ENCODE data around the gene SPATA31C2.
"Not testable (repeated sequence)": the region's sequence is repeated elsewhere in the genome, so short reads cannot be mapped to it uniquely, and the experiment has no call there.

The SPATA31C2 gene

DNA sequence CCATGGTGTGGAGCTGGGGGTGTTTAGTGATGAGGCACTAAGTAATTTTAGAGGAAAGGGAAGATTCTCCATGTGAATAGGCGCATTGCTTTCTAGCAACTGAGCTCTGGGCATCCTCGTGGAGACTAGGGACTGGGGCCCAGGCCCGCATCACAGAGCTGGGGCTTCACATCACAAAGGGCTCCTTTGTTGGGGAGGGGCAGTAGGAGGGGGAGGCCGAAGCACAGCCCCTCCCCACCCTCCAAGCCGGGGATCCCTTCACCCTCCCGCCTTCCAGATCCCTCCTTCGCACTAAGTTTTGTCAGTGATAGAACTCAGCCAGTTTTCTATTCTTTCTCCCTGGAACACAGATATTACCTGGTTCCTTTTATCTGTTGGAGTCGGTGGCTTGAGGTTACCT lies at the start of gene SPATA31C2:
Gene SPATA31C2, minus strand, starts transcription at position 101 of the 400 bp plus-strand sequence. Its CDS starts 29 bp downstream, at position 72.
- not testable (repeated sequence) for DNase-seq (ENCODE audit: low read depth in 2 of 2)

DNA sequence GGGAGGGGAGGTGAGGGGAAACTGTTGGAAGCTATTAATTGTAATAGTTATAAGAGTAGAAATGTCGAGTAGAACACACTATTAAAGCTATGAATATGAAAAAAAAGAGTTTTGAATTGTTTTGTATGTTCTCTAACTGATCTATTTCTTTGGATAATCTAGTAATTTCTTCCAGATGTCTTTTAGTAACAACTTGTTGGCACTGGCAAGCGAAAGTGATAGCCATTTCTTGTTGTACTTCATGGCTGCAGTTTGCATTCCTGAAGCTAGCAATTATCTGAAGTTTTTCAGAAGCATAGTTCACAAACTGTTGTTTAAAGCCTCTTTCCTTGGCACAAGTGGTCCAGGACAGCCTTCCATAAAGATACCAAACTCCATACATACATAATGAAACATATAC lies 49.4 kb upstream of the SPATA31C2 start:
- no peak for DNase-seq (ENCODE audit: low read depth in 2 of 2)

DNA sequence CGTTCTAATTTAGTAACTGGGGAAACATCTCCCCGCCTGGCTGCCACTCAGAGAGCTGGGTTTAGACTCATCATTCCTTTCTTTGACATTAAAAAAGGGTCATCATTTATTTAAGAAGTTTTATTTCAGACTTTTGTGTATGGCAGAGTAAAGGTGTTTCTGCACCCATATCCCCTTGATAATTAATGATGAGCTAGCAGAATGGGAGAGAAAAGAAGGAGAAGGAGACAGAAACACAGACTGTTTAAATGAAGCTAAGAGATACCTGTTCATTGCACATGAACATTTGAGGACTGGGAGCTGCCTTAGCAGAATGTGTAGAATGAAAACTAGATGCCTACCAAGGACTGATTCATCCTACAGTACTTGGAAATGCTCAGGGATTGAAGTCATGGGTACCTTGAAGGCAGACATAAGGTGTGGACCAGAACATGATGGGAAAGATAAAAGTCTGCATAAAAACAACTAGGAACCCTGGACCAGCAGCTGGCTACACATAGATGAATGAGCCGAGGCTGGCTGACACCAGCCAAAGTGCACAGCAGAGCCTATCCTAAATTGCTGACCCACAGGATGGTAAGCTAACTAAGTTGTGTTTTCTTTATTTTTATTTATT lies 48.3 kb upstream of the SPATA31C2 start:
- DNase-seq (ENCODE audit: low read depth in 2 of 2): no peak

DNA sequence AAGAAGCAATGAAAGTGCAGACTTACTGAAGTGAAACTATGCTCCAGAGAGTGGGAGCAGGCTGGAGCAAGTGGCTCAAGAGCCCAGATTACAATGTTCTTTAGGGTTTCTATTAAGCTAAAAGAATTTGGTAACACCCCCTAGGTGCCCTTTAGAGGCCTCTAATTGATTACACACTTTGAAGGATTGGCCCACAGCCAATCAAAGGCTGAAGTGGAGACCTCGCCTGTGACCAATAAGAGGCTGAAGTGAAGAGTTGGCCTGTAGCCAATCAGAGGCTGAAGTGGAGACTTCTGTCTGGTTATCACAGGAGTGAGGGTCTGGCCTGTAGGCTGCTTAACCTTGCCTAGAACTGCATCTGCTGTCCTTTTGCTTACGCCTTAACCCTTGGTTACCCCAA lies 46.7 kb upstream of the SPATA31C2 start:
- no peak for DNase-seq (ENCODE audit: low read depth in 2 of 2)

DNA sequence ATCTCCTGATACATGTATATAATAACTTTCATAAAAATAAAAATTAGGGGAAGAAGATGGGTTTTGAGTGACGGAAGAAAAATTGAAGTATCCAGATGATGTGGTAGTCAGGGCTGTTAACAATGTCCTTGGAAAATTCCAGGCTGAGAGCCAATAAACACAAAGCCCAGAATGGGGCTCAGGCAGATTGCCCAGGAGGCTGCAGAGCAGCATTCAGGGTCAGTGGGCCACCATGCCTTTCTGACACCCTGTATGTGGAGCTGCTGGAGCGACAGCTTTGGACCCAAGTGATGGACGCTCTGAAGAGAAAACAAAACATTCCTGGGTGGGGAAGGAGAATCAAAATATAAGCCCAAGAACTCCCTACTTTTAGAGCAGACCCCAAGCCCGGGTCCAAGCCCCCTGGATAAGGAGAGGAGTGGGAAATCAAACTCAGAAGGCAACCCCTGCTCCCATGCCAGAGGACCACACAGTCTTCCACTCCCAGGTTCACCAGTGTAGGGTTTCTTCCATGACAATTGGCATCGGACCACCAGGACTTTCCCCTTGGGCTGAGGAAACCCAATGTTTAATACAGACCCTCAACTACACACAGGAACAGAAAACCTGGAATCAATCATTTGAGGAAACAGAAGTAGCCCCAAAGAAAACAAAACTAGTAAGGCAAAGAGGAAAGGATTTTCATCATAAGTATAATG lies 45.7 kb upstream of the SPATA31C2 start:
- no peak for DNase-seq (ENCODE audit: low read depth in 2 of 2)

DNA sequence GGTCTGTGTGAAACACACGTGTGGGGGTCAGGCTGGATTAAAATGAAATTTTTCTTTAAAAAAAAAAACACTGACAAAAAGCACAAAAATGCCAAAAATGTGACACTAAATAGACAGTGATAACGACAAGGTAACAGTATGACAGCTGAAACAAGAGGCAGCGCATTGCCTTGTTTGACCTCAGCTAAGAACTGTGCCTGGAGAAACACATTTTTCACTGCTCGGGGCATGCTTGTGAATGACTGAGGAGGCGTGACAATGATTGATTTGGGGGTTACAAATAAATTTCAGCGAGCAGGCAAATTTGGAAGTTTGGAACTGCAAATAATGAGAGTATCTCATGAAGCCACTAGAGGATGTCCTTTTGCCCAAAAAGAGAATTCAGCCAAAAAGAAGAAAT lies 44.2 kb upstream of the SPATA31C2 start:
- DNase-seq (ENCODE audit: low read depth in 2 of 2): no peak

DNA sequence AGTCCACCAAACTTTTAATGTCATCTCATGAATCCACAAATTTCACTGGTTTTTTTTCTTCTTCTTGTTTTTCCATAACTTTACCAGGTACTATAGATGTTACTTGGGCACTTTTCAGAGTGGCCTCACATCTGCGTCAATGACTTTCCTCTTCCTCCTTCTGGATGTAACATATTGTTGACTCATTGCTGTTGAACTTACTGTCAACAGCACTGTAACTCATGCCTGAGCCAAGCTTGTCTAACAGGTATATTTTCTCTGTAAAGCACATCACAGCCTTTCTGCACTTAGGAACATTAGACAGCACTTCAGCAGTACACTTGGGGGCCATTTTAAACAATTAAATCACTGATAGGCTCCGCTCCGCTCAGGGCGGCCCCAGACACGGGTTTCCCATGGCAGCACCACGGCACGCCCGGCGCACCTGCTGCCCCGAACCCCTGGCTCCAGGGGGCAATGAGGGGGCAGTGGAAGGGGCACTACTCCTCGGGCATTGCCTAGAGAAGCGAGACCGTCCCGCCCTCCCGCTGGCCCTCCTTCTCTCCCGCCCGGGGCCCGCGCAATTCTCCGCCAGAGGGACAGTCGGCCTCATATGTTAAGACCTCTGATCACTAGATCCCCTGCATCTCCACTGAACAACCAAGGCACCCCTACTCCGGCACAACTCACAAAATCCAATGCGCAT lies 41.9 kb upstream of the SPATA31C2 start:
- DNase-seq (ENCODE audit: low read depth in 2 of 2): no peak

DNA sequence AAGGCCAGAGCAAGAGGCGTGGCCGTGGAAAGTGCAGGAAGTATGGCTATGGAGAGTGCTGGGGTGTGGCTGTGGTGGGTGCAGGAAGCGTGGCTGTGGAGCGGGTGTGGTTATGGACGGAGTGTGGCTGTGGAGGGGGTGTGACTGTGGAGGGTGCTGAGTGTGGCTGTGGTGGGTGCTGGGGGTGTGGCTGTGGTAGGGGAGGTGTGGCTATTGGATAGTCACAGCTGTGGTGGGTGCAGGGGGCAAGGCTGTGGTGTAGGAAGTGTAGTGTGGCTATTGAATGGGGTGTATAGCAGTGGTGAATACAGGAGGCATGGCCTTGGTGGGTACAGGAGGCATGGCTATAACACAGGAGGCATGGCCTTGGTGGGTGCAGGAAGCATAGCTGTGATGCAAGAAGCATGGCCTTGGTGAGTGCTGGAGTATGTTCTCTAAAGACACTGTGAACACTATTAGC lies 40.8 kb upstream of the SPATA31C2 start:
- no peak for DNase-seq (ENCODE audit: low read depth in 2 of 2)

DNA sequence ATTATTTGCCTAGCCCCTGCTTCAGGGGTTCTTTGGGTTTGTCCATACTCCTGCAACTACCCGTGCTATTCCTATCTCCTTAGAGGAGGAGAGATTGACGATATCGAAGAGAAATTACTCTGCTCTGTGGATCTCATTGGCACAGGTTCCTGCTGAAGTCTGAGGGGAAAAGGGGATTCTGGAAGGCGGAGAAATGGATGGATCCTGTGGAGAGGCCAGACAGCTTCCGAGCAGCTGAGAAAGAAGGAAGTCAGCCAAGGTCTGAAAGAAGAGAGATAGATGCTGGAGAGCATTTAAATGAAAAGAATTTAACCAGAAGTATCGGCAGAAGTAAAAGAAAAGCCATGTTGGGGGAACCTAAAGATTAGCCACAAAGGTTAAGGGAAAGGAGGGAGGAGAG lies 40.4 kb upstream of the SPATA31C2 start:
- DNase-seq (ENCODE audit: low read depth in 2 of 2): no peak

DNA sequence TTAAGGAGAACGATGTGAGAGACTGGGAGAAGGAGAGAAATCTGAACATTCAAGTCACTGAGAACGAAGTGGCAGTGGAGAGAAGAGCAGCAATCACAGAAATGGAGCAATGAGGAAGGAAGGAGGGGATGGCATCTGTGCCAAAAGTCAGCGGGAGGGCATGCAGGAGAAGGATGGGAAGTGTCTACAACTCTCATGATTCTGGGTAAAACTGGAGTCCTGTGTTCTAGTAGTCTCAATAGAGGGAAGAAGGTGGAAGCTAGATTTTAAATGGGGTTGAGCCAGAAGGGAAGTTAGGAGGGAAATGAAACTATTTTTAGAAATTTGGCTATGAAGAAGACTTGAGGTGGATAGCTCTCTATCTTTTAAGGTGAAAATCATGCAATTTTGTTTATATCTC lies 39.1 kb upstream of the SPATA31C2 start:
- DNase-seq (ENCODE audit: low read depth in 2 of 2): no peak

DNA sequence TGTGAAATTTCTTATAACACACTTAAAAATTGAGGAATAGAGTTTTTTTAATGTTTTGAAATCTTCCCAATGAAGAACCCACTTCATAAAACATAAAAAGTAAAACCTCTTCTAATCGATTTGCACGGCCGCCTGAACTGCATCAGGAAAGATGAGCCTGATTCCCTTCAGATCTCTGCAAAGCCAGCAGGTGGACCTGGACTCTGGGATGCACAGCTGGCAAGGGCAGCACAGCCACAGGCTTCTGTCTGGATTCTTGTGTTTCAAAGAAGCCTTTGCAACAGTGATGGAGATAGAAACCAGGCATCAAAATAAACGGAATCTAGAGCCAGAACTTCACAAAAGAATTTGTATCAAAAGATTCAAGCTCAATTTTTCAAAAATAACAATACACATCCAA lies 36.0 kb upstream of the SPATA31C2 start:
- no peak for DNase-seq (ENCODE audit: low read depth in 2 of 2)

DNA sequence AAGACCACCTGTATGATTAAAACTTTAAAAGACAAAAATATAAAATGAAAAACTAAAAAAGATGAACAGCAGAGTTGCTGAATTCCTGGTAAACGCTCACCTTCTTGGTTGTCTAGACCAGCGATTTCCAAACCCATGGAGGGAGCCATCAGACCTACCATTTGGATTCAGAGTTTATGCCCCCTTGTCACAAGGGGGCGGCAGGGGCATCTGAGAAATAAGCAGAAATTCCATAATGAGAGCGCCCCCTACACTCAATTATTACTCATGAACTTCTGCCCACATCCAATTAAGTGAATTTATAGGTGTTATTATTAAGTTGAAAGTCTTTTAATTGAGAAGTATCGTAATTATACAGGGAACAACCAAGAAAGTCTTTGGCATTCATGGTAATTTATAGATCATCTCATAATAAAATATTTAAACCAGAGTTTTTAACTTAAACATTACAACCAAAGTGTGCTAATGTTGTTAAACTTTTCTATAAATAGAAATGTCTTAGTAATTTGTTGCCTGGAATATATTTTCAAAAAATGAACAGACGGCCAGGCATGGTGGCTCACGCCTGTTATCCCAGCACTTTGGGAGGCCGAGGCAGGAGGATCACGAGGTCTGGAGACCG lies 35.2 kb upstream of the SPATA31C2 start:
- DNase-seq (ENCODE audit: low read depth in 2 of 2): peak; percentile 2 to 7

DNA sequence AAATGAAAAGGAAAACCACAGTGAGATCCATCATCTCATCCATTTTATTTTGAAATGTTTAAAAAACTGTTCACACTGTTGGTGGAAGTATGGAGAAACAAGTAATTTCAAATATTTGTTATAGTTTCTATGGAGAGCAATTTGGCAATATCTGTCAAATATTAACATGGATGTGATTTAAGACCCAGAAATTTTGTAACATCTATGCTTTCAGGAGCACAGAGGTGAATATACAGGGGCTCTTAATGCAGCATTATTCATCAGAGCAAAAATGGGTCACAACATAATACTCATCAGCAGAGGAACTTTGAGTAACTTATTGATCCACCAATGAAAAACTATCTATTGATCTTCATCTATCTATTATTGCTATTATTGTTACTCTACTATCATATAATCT lies 31.4 kb upstream of the SPATA31C2 start:
- no peak for DNase-seq (ENCODE audit: low read depth in 2 of 2)

DNA sequence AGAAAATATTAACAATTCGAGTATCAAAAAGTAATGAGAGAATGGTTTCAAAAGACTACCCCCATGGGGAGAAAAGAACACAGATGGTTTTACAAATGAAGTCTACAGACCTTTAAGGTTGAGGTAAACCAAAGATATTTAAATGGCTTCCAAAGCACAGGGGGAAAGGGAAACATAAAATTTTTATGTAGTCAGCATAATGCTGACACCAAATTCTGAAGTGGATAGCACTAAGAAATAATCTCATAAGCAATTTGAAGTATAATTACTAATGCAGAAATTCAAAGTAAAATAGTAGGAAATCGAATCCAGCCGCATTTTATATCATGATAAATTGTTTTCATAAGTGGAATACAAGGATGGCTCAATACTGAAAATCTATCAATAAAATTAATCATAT lies 30.3 kb upstream of the SPATA31C2 start:
- no peak for DNase-seq (ENCODE audit: low read depth in 2 of 2)

DNA sequence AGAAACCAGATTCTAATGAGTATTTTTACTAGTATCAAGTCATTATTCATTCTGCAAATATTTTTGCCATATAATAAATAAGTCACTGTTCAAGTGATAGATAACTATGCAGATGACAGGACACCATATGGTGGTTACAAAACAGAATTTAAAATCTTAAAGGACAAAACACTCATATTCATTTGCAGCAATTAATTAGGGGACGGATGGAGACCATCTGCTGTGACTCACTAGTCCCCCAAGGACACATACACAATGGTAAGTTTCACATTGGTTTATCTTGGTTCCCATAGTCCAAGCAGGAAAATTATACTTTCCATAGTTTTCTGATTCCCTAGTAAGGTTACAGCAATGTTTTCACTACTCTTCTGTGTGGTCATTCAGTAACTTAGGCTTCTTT lies 28.4 kb upstream of the SPATA31C2 start:
- DNase-seq (ENCODE audit: low read depth in 2 of 2): no peak

DNA sequence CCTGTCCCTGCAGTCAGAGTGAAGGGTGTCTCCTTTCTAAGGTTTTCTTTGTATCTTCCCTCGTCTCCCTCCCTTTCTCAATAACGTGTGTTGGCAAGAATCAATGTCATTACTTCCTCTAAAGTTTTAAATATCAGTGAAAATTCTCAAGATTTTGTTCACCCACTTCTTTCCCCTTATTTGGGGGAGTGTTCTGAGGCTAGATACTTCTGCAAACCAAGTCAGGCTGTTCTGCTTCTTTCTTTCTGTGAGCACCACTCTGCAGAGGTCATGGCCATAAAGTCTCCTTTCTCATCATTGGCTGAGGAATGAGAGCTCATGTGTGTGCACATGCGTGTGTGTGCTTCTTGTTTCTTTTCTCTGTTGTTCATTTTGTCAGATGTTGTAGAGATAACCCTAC lies 26.6 kb upstream of the SPATA31C2 start:
- no peak for DNase-seq (ENCODE audit: low read depth in 2 of 2)

DNA sequence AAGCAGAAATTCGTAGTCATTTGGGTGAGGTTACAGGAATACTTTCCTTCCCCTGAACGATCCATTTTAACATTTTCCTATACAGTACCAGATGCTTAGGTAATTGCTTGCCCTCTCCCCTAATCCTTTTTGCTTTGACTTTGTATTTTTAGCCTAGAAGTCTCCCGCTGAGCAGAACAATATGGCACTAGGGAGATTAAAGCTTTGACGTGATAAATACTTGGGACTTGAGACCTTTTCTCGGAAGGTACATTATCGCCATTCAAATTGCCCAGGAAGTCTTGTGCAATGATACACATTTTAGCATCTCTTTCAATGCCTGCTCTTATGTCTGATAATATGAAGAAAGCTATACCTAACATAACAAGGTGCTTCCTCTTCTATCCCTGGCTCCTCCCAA lies 22.9 kb upstream of the SPATA31C2 start:
- no peak for DNase-seq (ENCODE audit: low read depth in 2 of 2)

DNA sequence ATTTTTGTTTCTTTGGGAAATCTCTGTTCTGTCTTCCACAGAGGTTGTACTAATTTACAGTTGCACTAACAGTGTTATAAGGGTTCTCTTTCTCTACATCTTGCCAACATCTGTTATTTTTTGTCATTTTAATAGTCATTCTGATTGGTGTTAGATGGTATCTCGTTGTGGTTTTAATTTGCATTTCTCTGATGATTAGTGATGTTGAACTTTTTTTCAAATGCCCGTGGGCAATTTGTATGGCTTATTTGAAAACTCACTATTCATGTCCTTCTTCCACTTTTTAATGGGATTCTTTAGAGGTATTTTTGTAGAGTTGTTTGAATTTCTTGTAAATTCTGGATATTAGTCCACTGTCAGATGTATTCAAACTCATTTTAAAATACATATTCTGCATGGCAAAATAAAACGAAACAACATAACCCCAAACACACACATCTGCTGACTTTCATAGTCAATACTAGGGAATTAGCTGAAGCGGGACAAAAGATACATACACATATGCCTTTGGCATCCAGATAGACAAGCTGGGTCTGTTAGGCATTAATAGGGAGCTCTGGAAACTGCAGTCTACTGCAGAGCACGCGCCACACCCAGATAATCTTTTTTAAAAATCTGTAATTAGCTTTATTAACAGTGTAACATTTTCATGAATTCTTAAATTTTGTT lies 5.8 kb upstream of the SPATA31C2 start:
- DNase-seq (ENCODE audit: low read depth in 2 of 2): no peak

DNA sequence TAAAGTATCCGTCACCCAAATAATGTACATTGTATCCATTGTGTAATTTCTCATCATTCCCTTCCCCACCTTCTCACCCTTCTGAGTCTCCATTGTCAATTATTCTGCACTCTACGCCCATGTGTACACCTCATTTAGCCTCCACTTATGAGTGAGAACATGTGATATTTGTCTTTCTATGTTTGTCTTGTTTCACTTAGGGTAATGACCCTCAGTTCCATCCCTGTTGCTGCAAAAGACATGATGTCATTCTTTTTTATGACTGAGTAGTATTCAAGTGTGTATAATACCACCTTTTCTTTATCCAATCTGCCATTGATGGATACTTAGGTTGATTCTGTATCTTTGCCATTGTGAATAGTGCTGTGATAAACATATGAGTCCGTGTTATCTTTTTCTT lies 4.9 kb upstream of the SPATA31C2 start:
- no peak for DNase-seq (ENCODE audit: low read depth in 2 of 2)

DNA sequence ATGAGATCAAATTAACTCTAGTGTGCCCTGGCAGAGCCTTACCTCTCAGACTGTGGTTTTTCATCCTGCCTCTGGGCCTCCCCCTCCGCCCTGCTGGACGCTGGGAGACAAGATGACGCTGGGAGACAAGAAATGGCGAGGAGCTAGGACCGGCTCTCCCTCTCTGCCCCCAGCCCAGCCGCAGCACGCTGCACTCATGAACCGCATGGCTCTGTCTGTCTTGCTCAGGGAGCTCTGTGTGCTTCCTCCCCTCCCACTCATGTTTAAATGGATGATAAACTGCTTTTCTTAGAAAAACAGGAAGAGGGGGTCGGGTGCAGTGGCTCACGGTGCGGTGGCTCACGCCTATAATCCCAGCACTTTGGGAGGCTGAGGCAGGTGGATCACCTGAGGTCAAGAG lies 4.7 kb downstream of the SPATA31C2 start:
- DNase-seq (ENCODE audit: low read depth in 2 of 2): not testable (repeated sequence)

DNA sequence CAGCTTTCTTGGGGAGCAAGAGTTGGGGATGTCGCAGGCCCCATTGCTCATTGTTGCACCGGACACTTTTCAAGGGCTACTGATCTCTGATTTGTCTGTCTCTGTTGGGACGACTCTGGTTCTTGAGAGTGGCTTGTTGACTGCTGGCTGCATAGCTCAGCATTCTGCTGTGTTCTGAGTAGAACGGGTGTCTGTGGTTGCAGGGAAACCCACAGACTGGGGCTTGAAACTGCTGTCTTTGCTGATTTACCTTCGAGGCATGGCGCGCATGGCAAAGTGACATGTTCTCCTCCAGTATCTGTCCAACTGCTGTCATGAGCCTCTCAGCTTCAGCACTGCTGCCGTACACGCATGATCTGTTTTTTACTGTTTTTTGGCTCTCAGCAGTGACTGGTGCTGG lies 8.7 kb downstream of the SPATA31C2 start:
- DNase-seq (ENCODE audit: low read depth in 2 of 2): not testable (repeated sequence)

DNA sequence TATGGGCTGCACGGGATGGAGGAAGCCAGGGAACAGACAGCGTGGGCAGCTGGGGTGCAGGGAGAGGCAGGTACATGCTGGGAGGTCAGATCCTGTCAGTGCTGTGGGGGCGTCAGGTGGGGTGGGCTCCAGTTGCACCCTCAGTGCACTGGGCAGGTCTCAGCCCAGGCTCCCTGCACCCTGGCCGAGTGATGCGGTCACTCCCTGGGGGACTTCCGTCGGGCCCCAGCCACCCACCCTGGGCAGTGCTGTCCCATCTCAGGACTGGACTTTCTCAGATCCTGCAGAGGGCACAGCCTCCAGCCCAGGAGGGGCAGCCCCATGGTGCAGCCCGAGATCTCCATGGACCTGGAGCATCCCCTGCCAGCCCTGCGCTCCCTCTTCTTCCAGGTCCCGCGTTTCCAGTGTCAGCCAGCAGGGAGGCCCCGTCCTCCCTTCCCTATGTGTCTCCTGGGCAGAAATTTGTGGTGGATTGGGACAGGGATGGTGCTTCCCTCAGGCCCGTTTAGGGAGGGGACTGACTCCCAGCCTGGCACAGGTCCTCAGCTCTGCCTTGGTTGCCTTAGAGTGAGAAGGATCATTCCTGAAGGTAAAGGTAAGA lies 10.5 kb downstream of the SPATA31C2 start:
- not testable (repeated sequence) for DNase-seq (ENCODE audit: low read depth in 2 of 2)

All from stimulated activated CD4-positive, alpha-beta T cell treated with anti-CD3 and anti-CD28 coated beads, Interleukin-15, amount 100 ng/mL, for 48 hours (primary cell).